Hepatocyte (in vitro differentiated cells): ENCODE measurements around the gene IPO8. TPM values are rescaled to one million over a fixed set of nuclear protein-coding genes. Genes with fewer than 3 reads are reported as not detected.

Source experiments
- DNase-seq: peaks from one replicate; pipeline ENCODE4 v3.0.0-alpha.2; 2016; ENCODE audit warnings: low spot score
- H2AFZ ChIP-seq: fragments of 200-600 bp; sonication (generic); 2 replicates; pipeline ENCODE4 v1.6.0; 2016; ENCODE audit warnings: antibody characterized with exemption, mild to moderate bottlenecking
- H3K27ac ChIP-seq: fragments of 200-600 bp; sonication (generic); 2 replicates; pipeline ENCODE4 v1.5.1; 2016; ENCODE audit warnings: mild to moderate bottlenecking
- H3K27me3 ChIP-seq: fragments of 200-600 bp; sonication (generic); 2 replicates; pipeline ENCODE4 v1.6.1; 2016
- H3K36me3 ChIP-seq: fragments of 200-600 bp; sonication (generic); replicated peaks from 2 replicates; pipeline ENCODE4 v1.5.1; 2016; ENCODE audit warnings: low read depth; ENCODE audit not compliant: insufficient read depth
- H3K4me1 ChIP-seq: fragments of 200-600 bp; sonication (generic); 2 replicates; pipeline ENCODE4 v1.5.1; 2016; ENCODE audit warnings: mild to moderate bottlenecking, moderate library complexity; ENCODE audit not compliant: insufficient read depth
- H3K4me2 ChIP-seq: fragments of 200-600 bp; sonication (generic); 2 replicates; pipeline ENCODE4 v1.6.0; 2016
- H3K4me3 ChIP-seq: fragments of 200-600 bp; sonication (generic); 2 replicates; pipeline ENCODE4 v1.5.1; 2016; ENCODE audit warnings: mild to moderate bottlenecking
- H3K79me2 ChIP-seq: fragments of 200-600 bp; sonication (generic); 2 replicates; pipeline ENCODE4 v1.6.0; 2017; ENCODE audit warnings: mild to moderate bottlenecking
- H3K9me2 ChIP-seq: fragments of 200-600 bp; sonication (generic); replicated peaks from 2 replicates; pipeline ENCODE4 v1.6.0; 2017; ENCODE audit warnings: mild to moderate bottlenecking; ENCODE audit not compliant: insufficient read depth
- H3K9me3 ChIP-seq: fragments of 200-600 bp; sonication (generic); 2 replicates; pipeline ENCODE4 v1.5.1; 2016; ENCODE audit warnings: low read depth, mild to moderate bottlenecking
- H4K20me1 ChIP-seq: fragments of 200-600 bp; sonication (generic); 2 replicates; pipeline ENCODE4 v1.6.0; 2016; ENCODE audit warnings: mild to moderate bottlenecking; ENCODE audit not compliant: insufficient read depth, poor library complexity, severe bottlenecking
- EZH2 ChIP-seq: fragments of 200-600 bp; sonication (generic); IDR thresholded peaks from 2 replicates; pipeline ENCODE4 v1.6.1; 2016; ENCODE audit warnings: antibody characterized with exemption, mild to moderate bottlenecking, borderline replicate concordance
- EZH2phosphoT487 ChIP-seq: fragments of 200-600 bp; sonication (generic); IDR thresholded peaks from one replicate; pipeline ENCODE4 v1.6.1; 2018; ENCODE audit warnings: antibody characterized with exemption, mild to moderate bottlenecking, low read depth, moderate library complexity; ENCODE audit not compliant: unreplicated experiment, severe bottlenecking
- WGBS: methylation state at CpG from one replicate; pipeline ENCODE4 v1.1.6; 2016; ENCODE audit warnings: low lambda C conversion rate; ENCODE audit errors: missing lambda C conversion rate; 5-methylcytosine and 5-hydroxymethylcytosine counted together
- polyA plus RNA-seq: library from polyadenylated mRNA; unstranded; fragments of >200 nt; fragmentation: Nextera tagmentation; extraction: Ambion mirVana; gene quantifications from 2 replicates; pipeline ENCODE4 v1.2.1, GENCODE V29; 2016
- total RNA-seq: library from RNA; depleted of rRNA; stranded (reverse); fragments of >200 nt; gene quantifications from 2 replicates; pipeline ENCODE4 v1.2.3, GENCODE V29; 2014
- TF ChIP-seq, protein P1 (sequence below): fragments of 200-600 bp; sonication (generic); IDR thresholded peaks from 2 replicates; pipeline ENCODE4 v1.5.1; 2016; ENCODE audit warnings: antibody characterized with exemption, mild to moderate bottlenecking; ENCODE audit not compliant: poor library complexity

IPO8 gene
- total and polyA plus RNA-seq, 2 experiments from 2014 or later = 7.3 to 26.3 TPM

DNA sequence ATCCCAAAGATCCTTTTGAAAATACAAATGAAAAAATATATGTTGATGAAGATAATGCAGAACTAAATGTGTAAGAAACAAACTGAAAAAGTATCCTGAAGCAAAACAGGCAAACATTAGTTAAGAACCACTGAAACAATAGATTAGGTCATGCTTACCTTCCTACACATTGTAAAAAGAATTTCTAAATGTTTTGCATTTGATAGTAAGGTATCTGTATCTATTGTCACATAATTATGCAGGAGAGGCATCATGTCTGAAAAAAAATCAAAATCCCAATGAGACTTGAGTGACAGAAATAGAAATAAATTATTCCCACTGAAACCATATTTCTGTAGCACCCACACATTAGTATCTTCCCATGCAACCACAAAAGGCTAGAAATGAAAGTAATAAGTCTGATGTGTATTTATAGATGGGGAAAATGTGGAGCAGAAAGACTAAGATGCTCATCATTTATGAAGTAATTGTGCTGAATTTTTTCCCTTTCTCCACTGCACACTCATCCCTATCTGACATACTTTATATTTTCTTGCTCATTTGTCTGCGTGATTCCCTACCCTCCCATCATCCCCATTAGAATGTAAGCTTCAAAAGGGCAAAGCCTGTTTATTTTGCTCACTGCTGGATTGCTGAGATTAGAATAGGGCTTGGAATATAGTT lies 43.5 kb downstream of the IPO8 start:
- TF ChIP-seq EZH2phosphoT487 = no peak
- no peak for TF ChIP-seq EZH2
- Histone ChIP-seq H3K9me3 (no peaks in the 10 kb centered on the region), H3K4me2 (no peak overlapping the region), H3K27me3 (no peaks in the 10 kb centered on the region), H3K4me1 (no peaks in the 10 kb centered on the region), H4K20me1 (no peaks in the 10 kb centered on the region), H3K27ac (no peak overlapping the region), H3K36me3 (no peaks in the 10 kb centered on the region), H3K9me2 (no peaks in the 10 kb centered on the region), H3K4me3 (no peak overlapping the region), H3K79me2 (no peaks in the 10 kb centered on the region), H2AFZ (no peak overlapping the region)
- DNase-seq = no peak
- 100% methylated on average over 1 of the region's 1 CpG for WGBS

DNA sequence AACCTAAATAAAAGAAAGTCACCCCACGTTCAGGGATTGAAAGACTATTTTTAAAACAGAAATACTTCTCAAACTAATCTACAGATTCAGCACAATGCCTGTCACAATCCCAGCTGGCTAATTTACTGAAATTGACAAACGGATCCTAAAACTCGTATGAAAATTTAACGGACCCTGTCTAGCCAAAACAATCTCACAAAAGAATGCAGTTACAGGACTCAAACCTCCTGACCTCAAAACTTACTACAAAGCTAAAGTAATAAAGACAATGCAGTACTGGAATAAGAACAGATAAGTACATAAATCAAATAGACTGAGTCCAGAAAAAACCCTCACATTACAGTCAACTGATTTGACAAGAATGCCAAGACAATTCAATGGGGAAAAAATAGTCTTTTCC lies 48.8 kb downstream of the IPO8 start:
- WGBS = 58% methylated on average over 4 of the region's 4 CpGs
- Histone ChIP-seq H3K27ac (no peak overlapping the region), H4K20me1 (no peaks in the 10 kb centered on the region), H3K4me1 (no peaks in the 10 kb centered on the region), H3K4me3 (no peak overlapping the region), H3K9me2 (no peaks in the 10 kb centered on the region), H3K79me2 (no peaks in the 10 kb centered on the region), H3K9me3 (no peaks in the 10 kb centered on the region), H3K27me3 (no peaks in the 10 kb centered on the region), H3K36me3 (no peaks in the 10 kb centered on the region), H3K4me2 (no peak overlapping the region), H2AFZ (no peak overlapping the region)
- TF ChIP-seq EZH2 (no peak), EZH2phosphoT487 (no peak)
- TF ChIP-seq, protein P1, sequence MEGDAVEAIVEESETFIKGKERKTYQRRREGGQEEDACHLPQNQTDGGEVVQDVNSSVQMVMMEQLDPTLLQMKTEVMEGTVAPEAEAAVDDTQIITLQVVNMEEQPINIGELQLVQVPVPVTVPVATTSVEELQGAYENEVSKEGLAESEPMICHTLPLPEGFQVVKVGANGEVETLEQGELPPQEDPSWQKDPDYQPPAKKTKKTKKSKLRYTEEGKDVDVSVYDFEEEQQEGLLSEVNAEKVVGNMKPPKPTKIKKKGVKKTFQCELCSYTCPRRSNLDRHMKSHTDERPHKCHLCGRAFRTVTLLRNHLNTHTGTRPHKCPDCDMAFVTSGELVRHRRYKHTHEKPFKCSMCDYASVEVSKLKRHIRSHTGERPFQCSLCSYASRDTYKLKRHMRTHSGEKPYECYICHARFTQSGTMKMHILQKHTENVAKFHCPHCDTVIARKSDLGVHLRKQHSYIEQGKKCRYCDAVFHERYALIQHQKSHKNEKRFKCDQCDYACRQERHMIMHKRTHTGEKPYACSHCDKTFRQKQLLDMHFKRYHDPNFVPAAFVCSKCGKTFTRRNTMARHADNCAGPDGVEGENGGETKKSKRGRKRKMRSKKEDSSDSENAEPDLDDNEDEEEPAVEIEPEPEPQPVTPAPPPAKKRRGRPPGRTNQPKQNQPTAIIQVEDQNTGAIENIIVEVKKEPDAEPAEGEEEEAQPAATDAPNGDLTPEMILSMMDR = no peak
- no peak for DNase-seq

DNA sequence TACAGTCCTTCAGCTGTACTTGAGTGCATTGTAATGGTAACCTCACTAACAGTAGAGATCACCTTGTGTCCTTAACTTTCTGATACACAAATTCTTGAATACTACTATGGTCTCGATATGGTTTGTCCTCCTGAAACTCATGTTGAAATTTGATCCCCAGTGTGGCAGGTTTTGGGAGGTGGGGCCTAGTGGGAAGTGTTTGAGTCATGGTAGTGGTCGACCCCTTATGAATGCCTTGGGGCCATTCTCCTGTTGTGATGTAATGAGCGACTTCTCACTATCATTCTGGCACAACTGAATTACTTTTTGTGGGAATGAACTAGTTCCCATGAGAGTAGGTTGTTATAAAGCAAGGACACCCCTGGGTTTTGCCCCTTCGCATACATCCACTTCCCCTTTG lies 52.3 kb downstream of the IPO8 start:
- DNase-seq = no peak
- no peaks in the 10 kb centered on the region for H3K79me2 ChIP-seq
- no peaks in the 10 kb centered on the region for H4K20me1 ChIP-seq
- H3K27me3 ChIP-seq = no peaks in the 10 kb centered on the region
- no peaks in the 10 kb centered on the region for H3K9me2 ChIP-seq
- H3K36me3 ChIP-seq = no peaks in the 10 kb centered on the region
- H3K4me3 ChIP-seq = no peak overlapping the region
- no peak overlapping the region for H3K27ac ChIP-seq
- H3K4me1 ChIP-seq = no peaks in the 10 kb centered on the region
- TF ChIP-seq EZH2phosphoT487 = no peak
- TF ChIP-seq, protein P1 = no peak
- TF ChIP-seq EZH2 = no peak
- 95% methylated on average over 4 of the region's 4 CpGs for WGBS
- H3K9me3 ChIP-seq = no peaks in the 10 kb centered on the region
- H2AFZ ChIP-seq = no peak overlapping the region
- no peak overlapping the region for H3K4me2 ChIP-seq

DNA sequence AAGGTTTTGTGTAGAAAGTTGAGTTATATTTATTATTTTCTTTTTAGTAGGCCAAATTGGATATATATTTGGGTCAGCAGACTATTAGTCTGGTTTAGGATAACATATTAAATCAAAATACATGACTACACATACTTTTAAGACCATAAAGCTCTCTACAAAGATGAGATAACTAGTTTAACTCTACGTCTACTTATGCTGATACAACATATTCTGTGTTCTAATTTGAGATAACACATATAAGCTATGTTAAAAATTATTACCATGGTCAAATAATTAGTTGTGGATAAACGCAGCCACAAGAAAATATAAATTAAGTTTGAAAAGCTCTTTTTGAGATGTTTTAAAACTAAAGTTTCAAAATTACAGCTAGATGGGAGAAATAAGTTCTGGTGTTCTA lies 55.3 kb downstream of the IPO8 start:
- TF ChIP-seq, protein P1 = no peak
- TF ChIP-seq EZH2 (no peak), EZH2phosphoT487 (no peak)
- Histone ChIP-seq H2AFZ (no peak overlapping the region), H3K9me2 (no peaks in the 10 kb centered on the region), H3K36me3 (no peaks in the 10 kb centered on the region), H3K9me3 (no peaks in the 10 kb centered on the region), H3K4me2 (no peak overlapping the region), H3K27ac (no peak overlapping the region), H3K4me3 (no peak overlapping the region), H3K4me1 (no peaks in the 10 kb centered on the region), H3K27me3 (no peaks in the 10 kb centered on the region), H3K79me2 (no peaks in the 10 kb centered on the region), H4K20me1 (no peaks in the 10 kb centered on the region)
- no peak for DNase-seq
- 92% methylated on average over 2 of the region's 2 CpGs for WGBS
